ENCODE results near the gene SUPT3H. TPM values are rescaled to one million over a fixed set of nuclear protein-coding genes. Genes with fewer than 3 reads are reported as not detected.

Gene SUPT3H
- total and polyA plus RNA-seq, 2 of the 8 experiments (the other 6 are each of a cell fraction or from before 2014, with no cell fraction given), result 18.8 to 23.0 TPM

DNA sequence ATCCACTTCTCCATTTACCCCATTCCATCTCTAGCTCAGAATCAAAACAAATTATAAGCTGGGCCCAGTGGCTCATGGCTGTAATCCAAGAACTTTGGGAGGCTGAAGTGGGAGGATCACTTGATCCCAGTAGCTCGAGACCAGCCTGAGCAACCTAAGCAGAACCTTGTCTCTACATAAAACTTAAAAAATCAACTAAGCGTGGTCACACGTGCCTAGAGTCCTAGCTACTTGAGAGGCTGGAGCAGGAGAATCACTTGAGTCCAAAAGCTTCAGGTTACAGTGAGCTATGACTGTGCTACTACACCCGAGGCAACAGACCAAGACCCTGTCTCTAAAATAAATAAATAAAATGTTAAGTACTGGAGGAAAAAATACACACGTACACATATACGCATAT lies 124.3 kb downstream of the SUPT3H start (continued):
- no peak for TF ChIP-seq NRF1 (IDR thresholded peaks at IDR 0.05; ENCODE audit: low read depth, low read length)
- no peak for TF ChIP-seq NANOG (IDR thresholded peaks at IDR 0.05; ENCODE audit: insufficient read depth, low read depth, low read length, poor library complexity, severe bottlenecking)
